GM12873 (cell line): ENCODE data around the gene HSD3B1.
A peak's percentile ranks its signal among the peaks of the same experiment; 100 is the strongest.

Experiments used
- TF ChIP-seq, protein P1 (sequence below): IDR thresholded peaks from 2 replicates; pipeline ENCODE4 v1.5.1; 2012; ENCODE audit warnings: low read depth, mild to moderate bottlenecking, moderate library complexity, low read length, control low read depth; ENCODE audit not compliant: insufficient read depth; ENCODE audit errors: missing control alignments

HSD3B1 gene

DNA sequence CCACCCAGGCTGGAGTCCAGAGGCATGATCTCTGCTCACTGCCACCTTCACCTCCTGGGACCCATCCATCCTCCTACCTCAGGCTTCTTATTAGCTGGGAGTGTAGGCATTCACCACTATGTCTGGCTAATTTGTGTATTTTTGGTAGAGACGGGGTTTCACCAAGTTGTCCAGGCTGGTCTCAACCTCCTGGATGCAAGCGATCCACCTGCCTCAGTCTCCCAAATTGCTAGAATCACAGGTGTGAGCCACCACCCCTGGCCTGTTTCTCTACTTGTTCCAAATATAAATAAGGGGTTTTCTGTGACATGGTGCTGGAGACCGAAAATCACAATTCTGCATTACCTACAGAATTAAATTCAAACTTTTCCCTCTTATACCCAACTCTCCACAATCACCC, 36.6 kb upstream of the HSD3B1 start:
- TF ChIP-seq, protein P1, sequence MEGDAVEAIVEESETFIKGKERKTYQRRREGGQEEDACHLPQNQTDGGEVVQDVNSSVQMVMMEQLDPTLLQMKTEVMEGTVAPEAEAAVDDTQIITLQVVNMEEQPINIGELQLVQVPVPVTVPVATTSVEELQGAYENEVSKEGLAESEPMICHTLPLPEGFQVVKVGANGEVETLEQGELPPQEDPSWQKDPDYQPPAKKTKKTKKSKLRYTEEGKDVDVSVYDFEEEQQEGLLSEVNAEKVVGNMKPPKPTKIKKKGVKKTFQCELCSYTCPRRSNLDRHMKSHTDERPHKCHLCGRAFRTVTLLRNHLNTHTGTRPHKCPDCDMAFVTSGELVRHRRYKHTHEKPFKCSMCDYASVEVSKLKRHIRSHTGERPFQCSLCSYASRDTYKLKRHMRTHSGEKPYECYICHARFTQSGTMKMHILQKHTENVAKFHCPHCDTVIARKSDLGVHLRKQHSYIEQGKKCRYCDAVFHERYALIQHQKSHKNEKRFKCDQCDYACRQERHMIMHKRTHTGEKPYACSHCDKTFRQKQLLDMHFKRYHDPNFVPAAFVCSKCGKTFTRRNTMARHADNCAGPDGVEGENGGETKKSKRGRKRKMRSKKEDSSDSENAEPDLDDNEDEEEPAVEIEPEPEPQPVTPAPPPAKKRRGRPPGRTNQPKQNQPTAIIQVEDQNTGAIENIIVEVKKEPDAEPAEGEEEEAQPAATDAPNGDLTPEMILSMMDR: no peak

DNA sequence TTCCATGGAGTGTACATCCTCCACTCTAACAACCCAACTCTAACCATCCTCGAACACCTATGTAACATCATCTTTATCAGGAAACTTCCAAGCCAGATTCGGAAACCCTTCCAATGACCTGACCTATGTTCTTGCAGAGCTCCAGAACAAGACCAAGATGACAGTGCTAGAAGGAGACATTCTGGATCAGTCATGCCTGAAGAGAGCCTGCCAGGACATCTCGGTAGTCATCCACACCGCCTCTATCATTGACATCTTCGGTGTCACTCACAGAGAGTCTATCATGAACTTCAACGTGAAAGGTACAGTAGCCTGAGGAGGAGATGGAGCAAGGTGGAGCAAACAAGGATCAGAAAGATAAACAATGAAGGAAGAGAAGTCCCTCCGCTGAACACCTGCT, 36.1 kb upstream of the HSD3B1 start:
- TF ChIP-seq, protein P1: no peak

DNA sequence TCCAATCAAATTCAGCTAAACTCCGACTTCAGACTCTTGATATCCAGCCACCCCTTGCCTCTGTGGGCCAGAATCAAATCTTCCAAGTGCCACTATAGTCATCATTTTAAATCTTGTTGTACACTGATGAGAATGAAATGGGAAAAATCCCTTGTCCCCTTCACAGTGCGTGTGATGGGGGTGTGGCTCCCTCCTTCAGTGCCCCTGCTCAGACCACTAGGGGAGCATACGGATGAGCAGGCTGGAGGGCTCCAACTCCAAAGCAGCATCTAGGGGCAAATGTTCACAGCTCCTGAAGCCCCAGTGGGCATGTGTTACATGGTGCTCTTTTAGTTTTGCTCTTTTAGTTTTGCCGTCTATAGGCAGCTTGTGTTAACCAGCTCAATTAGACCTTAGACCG, 35.4 kb upstream of the HSD3B1 start:
- TF ChIP-seq, protein P1: no peak

DNA sequence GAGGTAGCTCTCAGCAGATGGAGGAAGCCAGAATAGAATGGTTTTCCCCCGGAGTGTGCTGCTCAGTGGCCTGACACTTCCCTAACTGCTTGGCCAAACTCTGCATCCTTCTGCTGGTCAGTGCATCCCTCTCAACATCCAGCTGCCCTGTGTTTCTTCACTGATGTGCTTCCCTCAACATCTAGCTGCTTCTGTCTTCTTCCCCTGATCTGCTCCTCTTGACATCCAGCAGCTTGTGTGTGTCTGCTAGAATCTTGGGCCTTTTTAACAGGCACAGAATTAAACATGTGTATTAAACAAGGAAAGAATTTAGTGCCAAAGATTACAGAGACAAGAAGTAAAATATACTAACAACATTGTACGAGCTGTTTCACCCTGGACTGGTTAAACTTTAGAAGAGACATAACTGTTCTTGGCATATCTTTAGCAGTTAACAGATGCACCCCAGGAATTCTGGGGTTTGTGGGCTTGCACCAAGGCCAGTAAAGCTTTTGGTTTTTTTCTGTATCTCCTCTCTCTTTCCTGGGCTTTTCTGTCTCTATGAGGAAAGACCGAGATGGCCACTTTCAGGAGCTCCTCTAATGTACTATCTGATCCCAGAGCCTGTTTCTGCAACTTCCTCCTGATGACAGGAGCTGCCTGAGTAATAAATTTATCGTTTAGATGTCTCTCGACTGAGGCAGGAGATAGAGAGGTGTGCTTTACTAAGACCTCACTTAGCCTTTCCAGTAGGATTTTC, 34.8 kb upstream of the HSD3B1 start:
- TF ChIP-seq, protein P1: no peak

DNA sequence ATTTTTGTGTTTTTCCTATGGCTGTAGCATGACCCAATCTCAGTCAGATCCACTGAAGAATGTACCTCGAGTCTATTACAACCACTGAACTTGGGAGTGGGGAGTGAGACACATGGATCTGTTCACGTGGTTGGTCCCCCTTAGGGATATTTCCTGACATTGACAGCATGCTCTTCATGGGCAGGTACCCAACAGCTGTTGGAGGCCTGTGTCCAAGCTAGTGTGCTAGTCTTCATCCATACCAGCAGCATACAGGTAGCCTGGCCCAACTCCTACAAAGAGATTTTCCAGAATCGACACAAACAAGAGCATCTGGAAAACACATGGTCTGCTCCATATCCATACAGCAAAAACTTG, 34.2 kb upstream of the HSD3B1 start:
- TF ChIP-seq, protein P1: no peak

DNA sequence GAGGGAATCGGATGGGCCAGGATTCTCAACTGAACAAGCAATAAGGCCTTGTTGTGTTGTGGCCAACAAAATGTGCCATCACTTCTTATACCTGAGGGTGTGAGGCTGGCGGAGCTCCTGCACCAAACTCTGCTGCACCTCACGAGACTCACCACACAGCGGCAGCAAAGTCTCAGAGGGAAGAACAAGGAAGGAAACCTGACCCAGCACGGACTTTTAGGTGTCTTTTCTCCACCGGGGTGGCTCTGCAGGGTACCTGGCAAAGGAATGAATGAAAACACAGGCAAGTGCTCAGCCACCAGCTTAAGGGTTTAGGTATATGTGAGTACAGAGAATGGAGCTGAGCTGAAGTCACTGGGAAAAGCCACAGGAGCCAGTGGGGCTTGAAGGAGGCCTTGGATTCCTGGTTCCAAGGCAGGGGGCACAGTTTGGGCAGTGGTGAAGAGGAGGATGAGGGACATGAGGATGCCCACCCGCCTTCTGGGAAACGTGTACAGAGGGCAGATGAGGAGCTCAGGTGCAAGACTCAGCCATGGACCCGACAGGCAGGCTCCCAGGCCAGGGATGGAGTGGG, 31.1 kb upstream of the HSD3B1 start:
- TF ChIP-seq, protein P1: peak; percentile 79

DNA sequence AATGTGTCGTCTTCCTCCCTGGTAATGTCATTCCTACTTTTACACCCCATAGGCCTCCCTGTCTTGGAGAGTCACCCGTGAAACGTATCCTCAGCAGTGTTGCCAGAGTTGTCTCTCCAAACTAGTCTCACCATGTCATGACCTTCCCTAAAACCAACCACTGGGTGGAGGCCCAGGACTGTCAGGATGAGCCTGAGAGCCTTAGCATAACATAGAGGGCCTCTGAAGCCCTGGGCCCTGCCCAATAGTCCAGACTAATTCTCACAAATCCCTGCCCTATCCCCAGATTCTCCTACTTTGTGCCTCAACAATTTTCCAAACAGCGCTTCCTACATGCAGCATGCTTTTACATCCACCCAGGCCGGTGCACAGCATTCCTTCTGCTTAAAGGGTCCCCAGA, 29.3 kb upstream of the HSD3B1 start:
- TF ChIP-seq, protein P1: no peak
